ENCODE measurements around the gene COL6A3.

COL6A3 gene

DNA sequence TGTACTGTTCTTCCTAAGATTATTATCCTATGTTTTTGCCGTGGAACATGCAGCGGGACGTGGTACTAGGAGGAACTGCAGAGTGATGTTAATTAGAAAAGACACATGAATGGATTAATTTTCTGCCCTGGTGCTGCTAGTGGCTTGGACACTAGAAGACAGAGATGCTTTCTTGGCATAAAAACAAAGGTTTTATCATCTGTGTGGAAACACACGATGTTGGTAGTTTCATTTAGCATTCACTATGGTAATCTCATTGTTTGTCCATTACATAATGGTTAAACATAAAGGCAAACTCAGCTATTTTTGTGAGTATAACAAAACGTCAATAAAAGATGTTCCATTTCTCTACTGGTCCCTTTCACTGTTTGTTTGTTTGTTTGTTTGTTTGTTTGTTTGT lies 22.8 kb downstream of the COL6A3 start:
- no peak for ATAC-seq (ENCODE audit: low read depth)
- Histone ChIP-seq H3K9me3 (ENCODE audit: severe bottlenecking) (no peaks in the 10 kb centered on the region), H3K36me3 (ENCODE audit: low read depth) (no peaks in the 10 kb centered on the region), H3K27ac (ENCODE audit: poor library complexity, severe bottlenecking) (no peak overlapping the region), H3K4me1 (ENCODE audit: insufficient read depth, poor library complexity, severe bottlenecking) (no peaks in the 10 kb centered on the region), H3K4me3 (ENCODE audit: severe bottlenecking) (no peak overlapping the region), H3K27me3 (ENCODE audit: insufficient read depth, poor library complexity, severe bottlenecking) (peaks cover 3% of the 10 kb centered on the region)
- DNase-seq (ENCODE audit: low spot score) = no peak
- TF ChIP-seq, protein P1, sequence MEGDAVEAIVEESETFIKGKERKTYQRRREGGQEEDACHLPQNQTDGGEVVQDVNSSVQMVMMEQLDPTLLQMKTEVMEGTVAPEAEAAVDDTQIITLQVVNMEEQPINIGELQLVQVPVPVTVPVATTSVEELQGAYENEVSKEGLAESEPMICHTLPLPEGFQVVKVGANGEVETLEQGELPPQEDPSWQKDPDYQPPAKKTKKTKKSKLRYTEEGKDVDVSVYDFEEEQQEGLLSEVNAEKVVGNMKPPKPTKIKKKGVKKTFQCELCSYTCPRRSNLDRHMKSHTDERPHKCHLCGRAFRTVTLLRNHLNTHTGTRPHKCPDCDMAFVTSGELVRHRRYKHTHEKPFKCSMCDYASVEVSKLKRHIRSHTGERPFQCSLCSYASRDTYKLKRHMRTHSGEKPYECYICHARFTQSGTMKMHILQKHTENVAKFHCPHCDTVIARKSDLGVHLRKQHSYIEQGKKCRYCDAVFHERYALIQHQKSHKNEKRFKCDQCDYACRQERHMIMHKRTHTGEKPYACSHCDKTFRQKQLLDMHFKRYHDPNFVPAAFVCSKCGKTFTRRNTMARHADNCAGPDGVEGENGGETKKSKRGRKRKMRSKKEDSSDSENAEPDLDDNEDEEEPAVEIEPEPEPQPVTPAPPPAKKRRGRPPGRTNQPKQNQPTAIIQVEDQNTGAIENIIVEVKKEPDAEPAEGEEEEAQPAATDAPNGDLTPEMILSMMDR (IDR thresholded peaks at IDR 0.05; ENCODE audit: poor library complexity, severe bottlenecking) = no peak

DNA sequence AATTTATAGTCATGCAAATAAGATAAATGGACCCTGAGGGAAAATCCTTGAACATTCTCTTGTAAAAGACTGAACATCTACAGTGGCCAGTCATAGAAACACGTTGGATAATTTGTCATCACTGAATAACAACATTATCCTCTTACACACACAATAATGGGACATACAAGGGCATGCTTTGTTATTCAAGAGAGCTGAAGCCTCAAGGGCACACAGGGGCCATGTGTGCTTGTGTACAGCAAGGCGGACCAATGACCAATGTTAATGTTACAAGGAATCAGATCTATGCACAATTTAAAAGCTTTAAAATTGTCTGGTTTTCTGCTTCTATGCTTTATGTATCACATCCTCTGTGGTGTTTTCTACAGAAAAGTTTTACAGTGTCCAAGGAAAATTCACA lies 23.7 kb downstream of the COL6A3 start:
- ATAC-seq (ENCODE audit: low read depth) (no peak), DNase-seq (ENCODE audit: low spot score) (no peak)
- TF ChIP-seq, protein P1 (IDR thresholded peaks at IDR 0.05; ENCODE audit: poor library complexity, severe bottlenecking) = no peak
- Histone ChIP-seq H3K4me3 (ENCODE audit: severe bottlenecking) (no peak overlapping the region), H3K36me3 (ENCODE audit: low read depth) (no peaks in the 10 kb centered on the region), H3K9me3 (ENCODE audit: severe bottlenecking) (no peaks in the 10 kb centered on the region), H3K27ac (ENCODE audit: poor library complexity, severe bottlenecking) (no peak overlapping the region), H3K4me1 (ENCODE audit: insufficient read depth, poor library complexity, severe bottlenecking) (no peaks in the 10 kb centered on the region), H3K27me3 (ENCODE audit: insufficient read depth, poor library complexity, severe bottlenecking) (no peaks in the 10 kb centered on the region)

DNA sequence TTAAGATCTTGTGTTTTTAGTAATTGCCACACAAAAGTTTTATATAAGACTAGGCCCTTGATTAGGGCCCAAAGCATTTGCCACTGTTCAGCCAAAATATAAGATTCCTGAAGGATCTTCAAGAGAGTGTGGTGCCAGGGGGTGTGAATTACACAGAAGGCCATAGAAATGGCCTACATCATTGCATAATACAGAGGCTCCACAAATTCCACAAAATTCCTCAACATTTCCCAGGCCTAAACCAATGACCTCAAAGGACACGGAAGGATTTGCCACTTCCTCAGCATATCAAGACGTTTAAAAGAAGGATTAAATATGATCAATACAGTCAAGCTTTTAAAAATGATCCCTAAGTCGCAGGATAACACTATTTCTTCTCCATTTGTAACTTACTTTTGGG lies 24.1 kb downstream of the COL6A3 start:
- no peaks in the 10 kb centered on the region for H3K27me3 ChIP-seq (ENCODE audit: insufficient read depth, poor library complexity, severe bottlenecking)
- no peaks in the 10 kb centered on the region for H3K9me3 ChIP-seq (ENCODE audit: severe bottlenecking)
- DNase-seq (ENCODE audit: low spot score) (no peak), ATAC-seq (ENCODE audit: low read depth) (no peak)
- TF ChIP-seq, protein P1 (IDR thresholded peaks at IDR 0.05; ENCODE audit: poor library complexity, severe bottlenecking) = no peak
- H3K4me1 ChIP-seq (ENCODE audit: insufficient read depth, poor library complexity, severe bottlenecking) = no peaks in the 10 kb centered on the region
- no peak overlapping the region for H3K4me3 ChIP-seq (ENCODE audit: severe bottlenecking)
- no peak overlapping the region for H3K27ac ChIP-seq (ENCODE audit: poor library complexity, severe bottlenecking)
- H3K36me3 ChIP-seq (ENCODE audit: low read depth) = no peaks in the 10 kb centered on the region

DNA sequence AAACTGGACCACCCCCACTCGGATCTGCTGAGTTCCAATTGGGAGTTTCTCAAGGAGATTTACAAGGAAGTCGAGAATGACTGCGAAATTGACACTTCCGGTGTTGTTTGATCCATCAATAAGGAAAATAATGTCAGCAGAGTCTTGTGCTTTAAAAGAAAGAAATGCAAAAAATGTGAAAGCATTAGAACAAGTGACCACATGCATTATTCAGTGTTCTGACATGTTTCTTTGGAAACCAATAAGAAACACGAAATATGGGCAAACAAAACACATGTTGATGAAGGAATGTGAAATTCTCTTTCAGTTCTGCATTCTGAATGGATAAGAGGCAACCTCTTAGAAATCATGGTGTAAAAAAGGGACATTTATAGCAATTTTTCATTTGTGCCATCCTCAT lies 25.9 kb downstream of the COL6A3 start:
- Histone ChIP-seq H3K4me1 (ENCODE audit: insufficient read depth, poor library complexity, severe bottlenecking) (no peaks in the 10 kb centered on the region), H3K36me3 (ENCODE audit: low read depth) (no peaks in the 10 kb centered on the region)
- TF ChIP-seq, protein P1 (IDR thresholded peaks at IDR 0.05; ENCODE audit: poor library complexity, severe bottlenecking) = no peak

DNA sequence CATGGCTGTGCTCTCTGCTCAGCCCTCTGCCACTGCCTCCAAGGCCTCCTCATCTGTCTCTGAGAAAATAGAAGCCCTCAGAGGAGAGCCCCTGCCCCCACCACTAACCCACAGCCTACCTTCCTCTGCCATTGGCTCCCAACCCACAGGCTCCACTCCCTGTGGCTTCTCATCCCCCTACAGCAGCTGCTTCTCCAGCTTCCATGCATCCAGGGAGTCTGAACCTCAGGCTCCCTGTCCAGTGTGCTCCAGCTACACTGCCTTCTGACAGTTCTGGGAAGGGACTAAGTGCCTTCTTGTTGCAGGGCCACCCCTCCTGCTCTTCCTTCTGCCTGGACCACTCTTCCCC lies 29.3 kb downstream of the COL6A3 start:
- DNase-seq (ENCODE audit: low spot score) = no peak
- ATAC-seq (ENCODE audit: low read depth) = no peak
- H3K36me3 ChIP-seq (ENCODE audit: low read depth) = no peaks in the 10 kb centered on the region
- H3K27me3 ChIP-seq (ENCODE audit: insufficient read depth, poor library complexity, severe bottlenecking) = no peaks in the 10 kb centered on the region
- TF ChIP-seq, protein P1 (IDR thresholded peaks at IDR 0.05; ENCODE audit: poor library complexity, severe bottlenecking) = no peak
- H3K9me3 ChIP-seq (ENCODE audit: severe bottlenecking) = no peaks in the 10 kb centered on the region
- no peaks in the 10 kb centered on the region for H3K4me1 ChIP-seq (ENCODE audit: insufficient read depth, poor library complexity, severe bottlenecking)
- H3K27ac ChIP-seq (ENCODE audit: poor library complexity, severe bottlenecking) = no peak overlapping the region
- no peak overlapping the region for H3K4me3 ChIP-seq (ENCODE audit: severe bottlenecking)

More for the DNA sequence above, 25.9 kb downstream of the COL6A3 start:
- Histone ChIP-seq H3K4me3 (ENCODE audit: severe bottlenecking) (no peak overlapping the region), H3K9me3 (ENCODE audit: severe bottlenecking) (no peaks in the 10 kb centered on the region), H3K27me3 (ENCODE audit: insufficient read depth, poor library complexity, severe bottlenecking) (no peaks in the 10 kb centered on the region), H3K27ac (ENCODE audit: poor library complexity, severe bottlenecking) (no peak overlapping the region)
- DNase-seq (ENCODE audit: low spot score) = no peak
- ATAC-seq (ENCODE audit: low read depth) = no peak
